ENCODE measurements around the gene PPP6R3.

DNA sequence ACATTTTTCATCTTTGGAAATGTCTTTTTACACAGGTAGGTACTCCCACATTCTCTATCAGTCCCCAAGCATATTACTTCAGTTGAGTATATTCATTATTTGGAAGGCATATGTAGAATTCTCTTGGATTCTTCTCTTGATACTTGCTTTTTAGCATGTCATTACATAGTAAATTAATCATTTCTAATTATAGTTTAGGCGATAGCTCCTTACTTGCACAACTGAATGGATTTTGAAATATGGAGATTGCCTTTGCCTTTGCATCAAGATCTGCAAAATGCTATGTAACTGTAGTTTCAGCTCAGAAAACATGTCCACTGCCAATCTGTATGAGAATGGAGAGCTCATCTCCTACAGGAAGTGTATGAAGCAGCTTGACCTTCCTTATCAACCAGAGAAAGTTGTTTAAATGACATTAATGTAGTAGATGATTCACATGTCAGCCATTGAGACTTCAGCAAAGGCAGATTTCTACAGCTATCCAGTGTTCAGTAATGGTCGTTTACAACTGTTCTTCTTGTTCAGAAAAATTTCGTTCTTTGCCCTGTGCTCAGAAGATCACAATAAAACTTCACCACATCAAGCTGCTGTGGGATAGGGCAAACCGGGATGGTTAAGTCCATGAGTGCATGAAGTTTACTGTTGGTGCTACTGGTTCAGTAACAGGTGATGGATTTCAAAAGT is 61.6 kb downstream of the PPP6R3 start:
- TF ChIP-seq, protein P1, sequence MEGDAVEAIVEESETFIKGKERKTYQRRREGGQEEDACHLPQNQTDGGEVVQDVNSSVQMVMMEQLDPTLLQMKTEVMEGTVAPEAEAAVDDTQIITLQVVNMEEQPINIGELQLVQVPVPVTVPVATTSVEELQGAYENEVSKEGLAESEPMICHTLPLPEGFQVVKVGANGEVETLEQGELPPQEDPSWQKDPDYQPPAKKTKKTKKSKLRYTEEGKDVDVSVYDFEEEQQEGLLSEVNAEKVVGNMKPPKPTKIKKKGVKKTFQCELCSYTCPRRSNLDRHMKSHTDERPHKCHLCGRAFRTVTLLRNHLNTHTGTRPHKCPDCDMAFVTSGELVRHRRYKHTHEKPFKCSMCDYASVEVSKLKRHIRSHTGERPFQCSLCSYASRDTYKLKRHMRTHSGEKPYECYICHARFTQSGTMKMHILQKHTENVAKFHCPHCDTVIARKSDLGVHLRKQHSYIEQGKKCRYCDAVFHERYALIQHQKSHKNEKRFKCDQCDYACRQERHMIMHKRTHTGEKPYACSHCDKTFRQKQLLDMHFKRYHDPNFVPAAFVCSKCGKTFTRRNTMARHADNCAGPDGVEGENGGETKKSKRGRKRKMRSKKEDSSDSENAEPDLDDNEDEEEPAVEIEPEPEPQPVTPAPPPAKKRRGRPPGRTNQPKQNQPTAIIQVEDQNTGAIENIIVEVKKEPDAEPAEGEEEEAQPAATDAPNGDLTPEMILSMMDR (IDR thresholded peaks at IDR 0.05), result no peak
- TF ChIP-seq POLR2A (IDR thresholded peaks at IDR 0.05), result no peak

All from thyroid gland (tissue), 4 donors.